GM23338 (cell line): ENCODE data around the gene MYO18B. TPM values are rescaled to one million over a fixed set of nuclear protein-coding genes. Genes with fewer than 3 reads are reported as not detected.

Experiments
- ATAC-seq: fragments of 200-7000 bp; cut with Tn5 transposase; 3 replicates; pipeline ENCODE4 v1.9.1; 2020
- DNase-seq: peaks from one replicate; pipeline ENCODE4 v3.0.0-alpha.2; 2015; ENCODE audit warnings: low spot score
- H2AFZ ChIP-seq: fragments of 200-600 bp; sonication (generic); 2 replicates; pipeline ENCODE4 v1.8.0; 2016; ENCODE audit warnings: antibody characterized with exemption, mild to moderate bottlenecking, moderate library complexity
- H3F3A ChIP-seq: fragments of 200-600 bp; sonication (generic); replicated peaks from 2 replicates; pipeline ENCODE4 v1.8.0; 2017; ENCODE audit warnings: antibody characterized with exemption, mixed run types, low read depth
- H3K27ac ChIP-seq: fragments of 200-600 bp; sonication (generic); 2 replicates; pipeline ENCODE4 v1.6.1; 2016; ENCODE audit warnings: low read depth
- H3K27me3 ChIP-seq: fragments of 200-600 bp; sonication (generic); 2 replicates; pipeline ENCODE4 v1.8.0; 2016; ENCODE audit warnings: mild to moderate bottlenecking, mixed run types, moderate library complexity; ENCODE audit not compliant: insufficient read depth
- H3K36me3 ChIP-seq: fragments of 200-600 bp; sonication (generic); 2 replicates; pipeline ENCODE4 v1.8.0; 2016; ENCODE audit warnings: mild to moderate bottlenecking; ENCODE audit not compliant: insufficient read depth
- H3K4me1 ChIP-seq: fragments of 200-600 bp; sonication (generic); 2 replicates; pipeline ENCODE4 v1.8.0; 2016; ENCODE audit warnings: mild to moderate bottlenecking, moderate library complexity; ENCODE audit not compliant: insufficient read depth
- H3K4me2 ChIP-seq: fragments of 200-600 bp; sonication (generic); 2 replicates; pipeline ENCODE4 v1.7.1; 2017; ENCODE audit warnings: mixed run types
- H3K4me3 ChIP-seq: fragments of 200-600 bp; sonication (generic); 2 replicates; pipeline ENCODE4 v1.6.1; 2016; ENCODE audit warnings: mixed run types
- H3K79me2 ChIP-seq: fragments of 200-600 bp; sonication (generic); replicated peaks from 2 replicates; pipeline ENCODE4 v1.8.0; 2017; ENCODE audit warnings: mild to moderate bottlenecking; ENCODE audit not compliant: insufficient read depth
- H3K9me2 ChIP-seq: fragments of 200-600 bp; sonication (generic); 2 replicates; pipeline ENCODE4 v1.8.0; 2017; ENCODE audit not compliant: insufficient read depth
- H4K20me1 ChIP-seq: fragments of 200-600 bp; sonication (generic); replicated peaks from 2 replicates; pipeline ENCODE4 v1.8.0; 2017; ENCODE audit warnings: mild to moderate bottlenecking; ENCODE audit not compliant: insufficient read depth
- H3K27ac Mint-ChIP-seq: 2 replicates; pipeline ENCODE4 v1.8.0; 2020; ENCODE audit warnings: inconsistent platforms, mild to moderate bottlenecking, moderate library complexity, mixed read lengths
- H3K27me3 Mint-ChIP-seq: 3 replicates; pipeline ENCODE4 v1.8.0; 2022; ENCODE audit warnings: low read depth, mild to moderate bottlenecking, moderate library complexity, mixed read lengths, inconsistent platforms; ENCODE audit not compliant: insufficient read depth, poor library complexity
- H3K36me3 Mint-ChIP-seq: 3 replicates; pipeline ENCODE4 v1.8.0; 2021; ENCODE audit warnings: low read depth, mild to moderate bottlenecking, inconsistent platforms, moderate library complexity, mixed read lengths
- H3K4me1 Mint-ChIP-seq: 3 replicates; pipeline ENCODE4 v1.8.0; 2020; ENCODE audit warnings: mild to moderate bottlenecking, inconsistent platforms, mixed read lengths
- H3K4me3 Mint-ChIP-seq: 3 replicates; pipeline ENCODE4 v1.8.0; 2021; ENCODE audit warnings: moderate library complexity, mild to moderate bottlenecking, inconsistent platforms, mixed read lengths
- H3K9me3 Mint-ChIP-seq: 3 replicates; pipeline ENCODE4 v1.8.0; 2020; ENCODE audit warnings: moderate library complexity, mild to moderate bottlenecking, inconsistent platforms, mixed read lengths
- CREB1 ChIP-seq: fragments of 250-450 bp; sonication (Bioruptor Pico); IDR thresholded peaks from 2 replicates; pipeline ENCODE4 v1.5.0; 2020; ENCODE audit warnings: low read depth, mild to moderate bottlenecking, moderate library complexity
- EZH2 ChIP-seq: fragments of 200-600 bp; sonication (generic); IDR thresholded peaks from one replicate; pipeline ENCODE4 v1.8.0; 2017; ENCODE audit warnings: antibody characterized with exemption, mild to moderate bottlenecking, low read depth; ENCODE audit not compliant: unreplicated experiment
- EZH2phosphoT487 ChIP-seq: fragments of 200-600 bp; sonication (generic); IDR thresholded peaks from one replicate; pipeline ENCODE4 v1.8.1; 2018; ENCODE audit warnings: antibody characterized with exemption; ENCODE audit not compliant: unreplicated experiment
- JUNB ChIP-seq: IDR thresholded peaks from one replicate; pipeline ENCODE4 v1.6.1; 2016; ENCODE audit warnings: antibody characterized with exemption; ENCODE audit not compliant: unreplicated experiment
- NANOG ChIP-seq: IDR thresholded peaks from 2 replicates; pipeline ENCODE4 v1.6.1; 2016; ENCODE audit warnings: antibody characterized with exemption, borderline replicate concordance
- POLR2AphosphoS5 ChIP-seq: IDR thresholded peaks from 2 replicates; pipeline ENCODE4 v1.6.1; 2016; ENCODE audit warnings: antibody characterized with exemption, low read depth
- REST ChIP-seq: IDR thresholded peaks from one replicate; pipeline ENCODE4 v1.6.1; 2018; ENCODE audit warnings: antibody characterized with exemption; ENCODE audit not compliant: unreplicated experiment
- ZNF114 ChIP-seq: fragments of 250-450 bp; sonication (Bioruptor Pico); IDR thresholded peaks from 2 replicates; pipeline ENCODE4 v1.5.0; 2020; ENCODE audit warnings: mild to moderate bottlenecking, moderate library complexity
- ZNF331 ChIP-seq: fragments of 250-450 bp; sonication (Bioruptor Pico); IDR thresholded peaks from 2 replicates; pipeline ENCODE4 v1.5.0; 2020; ENCODE audit warnings: low read depth, mild to moderate bottlenecking, moderate library complexity
- ZNF462 ChIP-seq: fragments of 250-450 bp; sonication (Bioruptor Pico); IDR thresholded peaks from 2 replicates; pipeline ENCODE4 v1.5.0; 2020; ENCODE audit warnings: mild to moderate bottlenecking, moderate library complexity
- polyA plus RNA-seq: library from polyadenylated mRNA; unstranded; fragments of >200 nt; fragmentation: Nextera tagmentation; extraction: Ambion mirVana; gene quantifications from 2 replicates; pipeline ENCODE4 v1.2.1, GENCODE V29; 2016
- total RNA-seq: library from RNA; depleted of rRNA; stranded (reverse); fragments of >200 nt; shearing (Covaris generic); gene quantifications from 2 replicates; pipeline ENCODE4 v1.2.3, GENCODE V29; 2014
- TF ChIP-seq, protein P1 (sequence below), 2 experiments: fragments of 200-600 bp in 1 of 2; sonication (generic) in 1 of 2; conservative IDR thresholded peaks; 2 replicates each; pipeline versions ENCODE4 v1.5.1 to v1.6.1; 2016 to 2017; ENCODE audit warnings: antibody characterized with exemption in 2 of 2, low read depth in 2 of 2, mild to moderate bottlenecking in 2 of 2, moderate library complexity in 1 of 2

Gene MYO18B
- total and polyA plus RNA-seq, 2 experiments from 2014 or later, result 0.36 to 0.45 TPM

DNA sequence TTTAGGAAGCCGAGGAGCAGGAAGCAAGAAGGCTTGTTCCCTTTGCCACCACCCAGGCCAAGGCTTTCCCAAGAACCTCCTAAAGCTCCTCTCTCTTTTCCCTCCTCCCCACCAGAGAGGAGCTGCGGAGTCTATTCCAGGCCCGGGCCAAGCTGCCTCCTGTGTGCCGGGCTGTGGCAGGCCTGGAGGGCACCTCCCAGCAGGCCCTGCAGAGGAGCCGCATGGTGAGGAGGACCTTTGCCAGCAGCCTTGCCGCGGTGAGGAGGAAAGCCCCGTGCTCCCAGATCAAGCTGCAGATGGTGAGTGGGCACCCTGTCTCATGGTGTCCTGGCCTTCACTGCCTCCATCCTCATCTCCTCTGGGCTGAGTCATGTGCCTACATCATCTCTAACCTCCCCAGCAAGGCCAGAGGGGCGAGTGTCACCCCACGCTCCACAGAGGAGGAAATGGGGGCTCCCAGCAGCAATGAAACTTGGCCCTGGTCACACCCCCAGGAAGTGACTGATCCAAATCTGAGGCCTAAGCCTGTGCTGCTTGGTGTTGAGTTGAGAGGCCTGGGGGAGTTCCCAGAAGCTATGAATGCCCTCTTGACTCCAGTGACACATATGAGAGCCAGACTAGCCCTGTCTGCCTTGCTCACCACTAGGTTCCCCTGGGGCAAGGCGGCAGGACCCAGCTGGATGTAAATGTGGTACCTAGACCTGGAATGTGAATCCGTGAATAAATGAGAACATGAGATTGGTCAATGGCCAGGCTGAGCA is 104.2 kb downstream of the MYO18B start (continued):
- TF ChIP-seq ZNF462, result no peak
- TF ChIP-seq, protein P1, sequence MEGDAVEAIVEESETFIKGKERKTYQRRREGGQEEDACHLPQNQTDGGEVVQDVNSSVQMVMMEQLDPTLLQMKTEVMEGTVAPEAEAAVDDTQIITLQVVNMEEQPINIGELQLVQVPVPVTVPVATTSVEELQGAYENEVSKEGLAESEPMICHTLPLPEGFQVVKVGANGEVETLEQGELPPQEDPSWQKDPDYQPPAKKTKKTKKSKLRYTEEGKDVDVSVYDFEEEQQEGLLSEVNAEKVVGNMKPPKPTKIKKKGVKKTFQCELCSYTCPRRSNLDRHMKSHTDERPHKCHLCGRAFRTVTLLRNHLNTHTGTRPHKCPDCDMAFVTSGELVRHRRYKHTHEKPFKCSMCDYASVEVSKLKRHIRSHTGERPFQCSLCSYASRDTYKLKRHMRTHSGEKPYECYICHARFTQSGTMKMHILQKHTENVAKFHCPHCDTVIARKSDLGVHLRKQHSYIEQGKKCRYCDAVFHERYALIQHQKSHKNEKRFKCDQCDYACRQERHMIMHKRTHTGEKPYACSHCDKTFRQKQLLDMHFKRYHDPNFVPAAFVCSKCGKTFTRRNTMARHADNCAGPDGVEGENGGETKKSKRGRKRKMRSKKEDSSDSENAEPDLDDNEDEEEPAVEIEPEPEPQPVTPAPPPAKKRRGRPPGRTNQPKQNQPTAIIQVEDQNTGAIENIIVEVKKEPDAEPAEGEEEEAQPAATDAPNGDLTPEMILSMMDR (conservative IDR thresholded peaks at IDR 0.05; ENCODE audit: low read depth in 2 of 2), result no peak
- no peak for TF ChIP-seq JUNB
- TF ChIP-seq CREB1, result no peak
- no peak for TF ChIP-seq POLR2AphosphoS5
- no peak for TF ChIP-seq ZNF331
- TF ChIP-seq EZH2, result no peak

DNA sequence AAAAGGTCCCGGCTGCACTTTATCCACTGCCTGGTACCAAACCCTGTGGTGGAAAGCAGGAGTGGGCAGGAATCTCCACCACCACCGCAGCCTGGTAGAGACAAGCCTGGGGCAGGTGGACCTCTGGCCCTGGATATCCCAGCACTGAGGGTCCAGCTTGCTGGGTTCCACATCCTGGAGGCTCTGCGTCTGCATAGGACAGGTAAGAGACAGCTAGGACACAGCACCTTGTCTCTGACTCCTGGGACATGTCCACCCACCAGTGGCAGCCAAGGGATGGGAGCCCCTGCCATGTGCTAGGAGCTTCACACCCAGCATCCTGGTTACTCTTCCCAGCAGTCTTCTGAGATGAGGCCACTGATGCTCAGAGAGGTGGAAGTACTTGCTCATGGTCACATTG is 105.5 kb downstream of the MYO18B start:
- Histone ChIP-seq H3K9me2 (no peaks in the 10 kb centered on the region), H3K4me3 (no peak overlapping the region), H3K36me3 (no peaks in the 10 kb centered on the region), H3K27ac (no peak overlapping the region), H3F3A (no peaks in the 10 kb centered on the region), H3K27me3 (no peaks in the 10 kb centered on the region), H4K20me1 (no peaks in the 10 kb centered on the region), H2AFZ (no peak overlapping the region), H3K79me2 (no peaks in the 10 kb centered on the region), H3K4me1 (no peaks in the 10 kb centered on the region), H3K4me2 (no peak overlapping the region)
- Mint-ChIP-seq H3K36me3 (no peaks in the 10 kb centered on the region), H3K27me3 (peaks cover 8% of the 10 kb centered on the region), H3K27ac (no peak overlapping the region), H3K9me3 (no peaks in the 10 kb centered on the region), H3K4me3 (no peak overlapping the region), H3K4me1 (no peaks in the 10 kb centered on the region)
- no peak for ATAC-seq
- no peak for DNase-seq
- TF ChIP-seq EZH2phosphoT487 (no peak), ZNF114 (CRISPR knock-in tag) (no peak), CREB1 (no peak), JUNB (no peak), REST (no peak), NANOG (no peak), EZH2 (no peak)
- TF ChIP-seq, protein P1 (conservative IDR thresholded peaks at IDR 0.05; ENCODE audit: low read depth in 2 of 2), result no peak
